H9 (cell line): ENCODE results near the gene SIDT2. TPM values are rescaled to one million over a fixed set of nuclear protein-coding genes. Genes with fewer than 3 reads are reported as not detected.

Experiments
- DNase-seq: peaks from one replicate; pipeline ENCODE4 v3.0.0-alpha.2; 2017
- H2AFZ ChIP-seq: one replicate; pipeline ENCODE4 v1.6.1; 2013; ENCODE audit warnings: mild to moderate bottlenecking, low read length, control low read depth, moderate library complexity
- H2AK5ac ChIP-seq: 2 replicates; pipeline ENCODE4 v1.6.1; 2013; ENCODE audit warnings: low read length, control low read depth, mixed read lengths; ENCODE audit not compliant: insufficient read length
- H2BK120ac ChIP-seq: one replicate; pipeline ENCODE4 v1.6.1; 2013; ENCODE audit warnings: low read depth, mild to moderate bottlenecking, low read length, control low read depth, inconsistent platforms; ENCODE audit not compliant: poor library complexity, severe bottlenecking
- H2BK12ac ChIP-seq: 2 replicates; pipeline ENCODE4 v1.6.1; 2013; ENCODE audit warnings: low read length, control low read depth, mixed read lengths, low read depth; ENCODE audit not compliant: insufficient read length
- H2BK15ac ChIP-seq: 2 replicates; pipeline ENCODE4 v1.6.1; 2013; ENCODE audit warnings: low read depth, low read length, control low read depth
- H2BK20ac ChIP-seq: one replicate; pipeline ENCODE4 v1.6.1; 2013; ENCODE audit warnings: low read depth, mild to moderate bottlenecking, low read length, control low read depth, inconsistent platforms; ENCODE audit not compliant: poor library complexity, severe bottlenecking
- H2BK5ac ChIP-seq: 2 replicates; pipeline ENCODE4 v1.6.1; 2013; ENCODE audit warnings: low read length, control low read depth, mixed read lengths; ENCODE audit not compliant: insufficient read length
- H3K14ac ChIP-seq: 2 replicates; pipeline ENCODE4 v1.6.1; 2013; ENCODE audit warnings: low read length, control low read depth; ENCODE audit not compliant: insufficient read depth
- H3K18ac ChIP-seq: 2 replicates; pipeline ENCODE4 v1.6.1; 2013; ENCODE audit warnings: low read depth, mild to moderate bottlenecking, mixed read lengths, low read length, control low read depth; ENCODE audit not compliant: insufficient read length
- H3K23ac ChIP-seq: 2 replicates; pipeline ENCODE4 v1.6.1; 2013; ENCODE audit warnings: low read length, control low read depth, mixed read lengths, low read depth; ENCODE audit not compliant: insufficient read length
- H3K23me2 ChIP-seq: 2 replicates; pipeline ENCODE4 v1.6.1; 2013; ENCODE audit warnings: low read depth, mild to moderate bottlenecking, mixed read lengths, low read length, control low read depth; ENCODE audit not compliant: insufficient read length, poor library complexity, severe bottlenecking
- H3K27ac ChIP-seq: 2 replicates; pipeline ENCODE4 v1.5.1; 2013; ENCODE audit warnings: low read length, control low read depth, mixed read lengths, low read depth; ENCODE audit not compliant: insufficient read length
- H3K27me3 ChIP-seq: 2 replicates; pipeline ENCODE4 v1.6.1; 2013; ENCODE audit warnings: low read length, control low read depth, inconsistent platforms; ENCODE audit not compliant: insufficient read depth
- H3K4ac ChIP-seq: 2 replicates; pipeline ENCODE4 v1.6.1; 2013; ENCODE audit warnings: low read depth, mild to moderate bottlenecking, control low read depth, inconsistent platforms, low read length, moderate library complexity
- H3K4me1 ChIP-seq: 2 replicates; pipeline ENCODE4 v1.6.1; 2013; ENCODE audit warnings: low read length, control low read depth, inconsistent platforms; ENCODE audit not compliant: insufficient read depth
- H3K4me2 ChIP-seq: 2 replicates; pipeline ENCODE4 v1.6.1; 2013; ENCODE audit warnings: low read length, control low read depth, mixed read lengths; ENCODE audit not compliant: insufficient read length, insufficient read depth
- H3K56ac ChIP-seq: 2 replicates; pipeline ENCODE4 v1.6.1; 2013; ENCODE audit warnings: low read depth, mild to moderate bottlenecking, mixed read lengths, low read length, control low read depth; ENCODE audit not compliant: insufficient read length
- H3K79me1 ChIP-seq: 2 replicates; pipeline ENCODE4 v1.6.1; 2013; ENCODE audit warnings: low read depth, mild to moderate bottlenecking, moderate library complexity, low read length, control low read depth, inconsistent platforms; ENCODE audit not compliant: insufficient read depth, poor library complexity, severe bottlenecking
- H3K79me2 ChIP-seq: 2 replicates; pipeline ENCODE4 v1.6.1; 2013; ENCODE audit warnings: low read length, control low read depth, inconsistent platforms; ENCODE audit not compliant: insufficient read depth
- H3K9ac ChIP-seq: 2 replicates; pipeline ENCODE4 v1.6.1; 2013; ENCODE audit warnings: low read length, control low read depth, mixed read lengths; ENCODE audit not compliant: insufficient read length; ENCODE audit errors: extremely low read depth
- H3K9me3 ChIP-seq: one replicate; pipeline ENCODE4 v1.6.1; 2013; ENCODE audit warnings: low read depth, low read length, inconsistent platforms; ENCODE audit not compliant: control insufficient read depth
- H3T11ph ChIP-seq: one replicate; pipeline ENCODE4 v1.6.1; 2013; ENCODE audit warnings: mild to moderate bottlenecking, low read length, control low read depth, inconsistent platforms
- H4K20me1 ChIP-seq: one replicate; pipeline ENCODE4 v1.6.1; 2013; ENCODE audit not compliant: control insufficient read depth, insufficient read length, insufficient read depth
- H4K5ac ChIP-seq: 2 replicates; pipeline ENCODE4 v1.6.1; 2013; ENCODE audit warnings: low read depth, mild to moderate bottlenecking, mixed read lengths, low read length, control low read depth; ENCODE audit not compliant: insufficient read length
- H4K8ac ChIP-seq: replicated peaks from 2 replicates; pipeline ENCODE4 v1.6.1; 2013; ENCODE audit warnings: low read length, control low read depth, mixed read lengths, low read depth; ENCODE audit not compliant: insufficient read length
- H4K91ac ChIP-seq: 2 replicates; pipeline ENCODE4 v1.6.1; 2013; ENCODE audit warnings: low read depth, mild to moderate bottlenecking, moderate library complexity, mixed read lengths, low read length, control low read depth; ENCODE audit not compliant: insufficient read length
- H3K27ac Mint-ChIP-seq, 3 experiments: 2 replicates in 2 of 3; 3 replicates in 1 of 3; pipeline ENCODE4 v1.8.0; 2020 to 2021; ENCODE audit warnings: mixed read lengths in 3 of 3, mild to moderate bottlenecking in 1 of 3, moderate library complexity in 1 of 3
- H3K27me3 Mint-ChIP-seq: 2 replicates; pipeline ENCODE4 v1.8.0; 2021; ENCODE audit warnings: low read depth, mild to moderate bottlenecking, moderate library complexity, mixed read lengths
- H3K36me3 Mint-ChIP-seq, 3 experiments: 2 replicates in 2 of 3; 3 replicates in 1 of 3; pipeline ENCODE4 v1.8.0; 2020 to 2021; ENCODE audit warnings: low read depth in 3 of 3, mixed read lengths in 3 of 3; ENCODE audit not compliant: insufficient read depth in 1 of 3
- H3K4me1 Mint-ChIP-seq, 2 experiments: 2 replicates each; pipeline ENCODE4 v1.8.0; 2020; ENCODE audit warnings: mixed read lengths in 2 of 2
- H3K4me3 Mint-ChIP-seq, 2 experiments: 2 replicates in 1 of 2; 3 replicates in 1 of 2; pipeline ENCODE4 v1.8.0; 2020 to 2021; ENCODE audit warnings: mild to moderate bottlenecking in 2 of 2, mixed read lengths in 2 of 2, moderate library complexity in 1 of 2
- H3K9me3 Mint-ChIP-seq, 2 experiments: 2 replicates in 1 of 2; 3 replicates in 1 of 2; pipeline ENCODE4 v1.8.0; 2020; ENCODE audit warnings: mild to moderate bottlenecking in 2 of 2, mixed read lengths in 2 of 2, moderate library complexity in 1 of 2
- CTCF ChIP-seq: fragments of 200-600 bp; sonication (generic); conservative IDR thresholded peaks from 3 replicates; pipeline ENCODE4 v1.8.0; 2021; ENCODE audit warnings: antibody characterized with exemption, mild to moderate bottlenecking
- WGBS: extraction: QIAGEN DNeasy Blood & Tissue Kit; methylation state at CpG from one replicate; pipeline ENCODE4 v1.1.7; 2013; ENCODE audit warnings: missing lambda C conversion rate, low lambda C conversion rate, mixed read lengths; ENCODE audit not compliant: insufficient read length; ENCODE audit errors: extremely low coverage; 5-methylcytosine and 5-hydroxymethylcytosine counted together
- total RNA-seq: library from RNA; stranded (reverse); gene quantifications from 2 replicates; pipeline ENCODE4 v1.2.1, GENCODE V29; 2021

Gene SIDT2
- total RNA-seq, 1 experiment from 2014 or later: 18.3 TPM

- Histone ChIP-seq H3K4me1 (no peaks in the 10 kb centered on the region), H3K9ac (no peak overlapping the region), H3T11ph (no peak overlapping the region), H2AFZ (no peak overlapping the region), H3K79me2 (no peaks in the 10 kb centered on the region; the same call in 1 of the 2 replicates), H3K14ac (no peak overlapping the region; the same call in 1 of the 2 replicates), H3K4ac (no peak overlapping the region), H2BK20ac (no peak overlapping the region), H2AK5ac (no peak overlapping the region), H4K8ac (no peak overlapping the region), H4K20me1 (no peaks in the 10 kb centered on the region), H2BK15ac (no peak overlapping the region), H3K27ac (no peak overlapping the region), H3K4me2 (no peak overlapping the region), H3K56ac (no peak overlapping the region), H4K5ac (no peak overlapping the region), H3K9me3 (no peaks in the 10 kb centered on the region), H3K23ac (no peak overlapping the region), H2BK5ac (no peak overlapping the region), H2BK120ac (no peak overlapping the region), H4K91ac (no peak overlapping the region), H2BK12ac (no peak overlapping the region), H3K23me2 (peaks cover 8% of the 10 kb centered on the region), H3K79me1 (no peaks in the 10 kb centered on the region), H3K27me3 (no peaks in the 10 kb centered on the region), H3K18ac (no peak overlapping the region)
- Mint-ChIP-seq H3K27me3 (no peaks in the 10 kb centered on the region), H3K27ac (peak overlapping the region; percentile 59 to 81 (median 81); a peak in 2 of 7 replicates), H3K4me3 (no peak overlapping the region), H3K9me3 (peaks cover 0 to 3% of the 10 kb centered on the region in 2 experiments; a peak in 1 of 5 replicates), H3K4me1 (peaks cover 29 to 30% of the 10 kb centered on the region in 2 experiments), H3K36me3 (peaks cover 3 to 30% (median 15%) of the 10 kb centered on the region in 3 experiments; a peak in 6 of 7 replicates)
- no peak for TF ChIP-seq CTCF
- no CpG with 5 or more reads among the region's 19 CpGs for WGBS
- no peak for DNase-seq
Observed at GRCh38 chr11:117195761-117196160, 17.2 kb downstream of the SIDT2 start.
